ENCODE measurements around the gene RPL23. TPM values are rescaled to one million over a fixed set of nuclear protein-coding genes. Genes with fewer than 3 reads are reported as not detected.

Gene RPL23
- polyA plus RNA-seq, 1 experiment: 1,440 TPM

DNA sequence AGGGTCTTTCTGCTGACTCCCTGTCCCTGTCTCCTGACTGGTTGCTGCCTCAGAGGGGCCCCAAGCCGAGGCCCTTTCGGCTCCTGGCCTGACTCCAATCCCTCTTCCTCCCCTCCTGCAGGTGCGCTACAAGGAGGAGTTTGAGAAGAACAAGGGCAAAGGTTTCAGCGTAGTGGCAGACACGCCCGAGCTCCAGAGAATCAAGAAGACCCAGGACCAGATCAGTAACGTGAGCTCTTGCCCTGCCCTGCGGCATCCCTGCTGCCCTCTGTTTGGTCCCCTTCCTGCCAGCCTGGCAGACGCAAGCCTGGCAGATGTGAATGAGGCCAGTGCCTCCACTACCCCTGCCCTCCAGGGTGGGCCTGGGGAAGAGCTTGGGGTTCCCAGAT lies 44.8 kb upstream of the RPL23 start:
- H3K4me3 ChIP-seq (ENCODE audit: low read depth, low read length): no peak overlapping the region
- no peaks in the 10 kb centered on the region for H3K27me3 ChIP-seq (ENCODE audit: control insufficient read depth, insufficient read depth, low read length)
- DNase-seq (ENCODE audit: low read depth): no peak
- ChIA-PET POLR2A (no interaction called here), CTCF (interaction anchor here (1.2 to 1.3 kb wide), 2 partner anchors 25 to 85 kb away, joined by 3 read pairs; no protein-coding TSS in a partner anchor)
- TF ChIP-seq, protein P1, sequence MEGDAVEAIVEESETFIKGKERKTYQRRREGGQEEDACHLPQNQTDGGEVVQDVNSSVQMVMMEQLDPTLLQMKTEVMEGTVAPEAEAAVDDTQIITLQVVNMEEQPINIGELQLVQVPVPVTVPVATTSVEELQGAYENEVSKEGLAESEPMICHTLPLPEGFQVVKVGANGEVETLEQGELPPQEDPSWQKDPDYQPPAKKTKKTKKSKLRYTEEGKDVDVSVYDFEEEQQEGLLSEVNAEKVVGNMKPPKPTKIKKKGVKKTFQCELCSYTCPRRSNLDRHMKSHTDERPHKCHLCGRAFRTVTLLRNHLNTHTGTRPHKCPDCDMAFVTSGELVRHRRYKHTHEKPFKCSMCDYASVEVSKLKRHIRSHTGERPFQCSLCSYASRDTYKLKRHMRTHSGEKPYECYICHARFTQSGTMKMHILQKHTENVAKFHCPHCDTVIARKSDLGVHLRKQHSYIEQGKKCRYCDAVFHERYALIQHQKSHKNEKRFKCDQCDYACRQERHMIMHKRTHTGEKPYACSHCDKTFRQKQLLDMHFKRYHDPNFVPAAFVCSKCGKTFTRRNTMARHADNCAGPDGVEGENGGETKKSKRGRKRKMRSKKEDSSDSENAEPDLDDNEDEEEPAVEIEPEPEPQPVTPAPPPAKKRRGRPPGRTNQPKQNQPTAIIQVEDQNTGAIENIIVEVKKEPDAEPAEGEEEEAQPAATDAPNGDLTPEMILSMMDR (IDR thresholded peaks at IDR 0.05; ENCODE audit: insufficient read depth, low read depth, low read length): no peak
- peaks cover 52% of the 10 kb centered on the region for H3K36me3 ChIP-seq (ENCODE audit: control insufficient read depth, insufficient read depth, low read length)

DNA sequence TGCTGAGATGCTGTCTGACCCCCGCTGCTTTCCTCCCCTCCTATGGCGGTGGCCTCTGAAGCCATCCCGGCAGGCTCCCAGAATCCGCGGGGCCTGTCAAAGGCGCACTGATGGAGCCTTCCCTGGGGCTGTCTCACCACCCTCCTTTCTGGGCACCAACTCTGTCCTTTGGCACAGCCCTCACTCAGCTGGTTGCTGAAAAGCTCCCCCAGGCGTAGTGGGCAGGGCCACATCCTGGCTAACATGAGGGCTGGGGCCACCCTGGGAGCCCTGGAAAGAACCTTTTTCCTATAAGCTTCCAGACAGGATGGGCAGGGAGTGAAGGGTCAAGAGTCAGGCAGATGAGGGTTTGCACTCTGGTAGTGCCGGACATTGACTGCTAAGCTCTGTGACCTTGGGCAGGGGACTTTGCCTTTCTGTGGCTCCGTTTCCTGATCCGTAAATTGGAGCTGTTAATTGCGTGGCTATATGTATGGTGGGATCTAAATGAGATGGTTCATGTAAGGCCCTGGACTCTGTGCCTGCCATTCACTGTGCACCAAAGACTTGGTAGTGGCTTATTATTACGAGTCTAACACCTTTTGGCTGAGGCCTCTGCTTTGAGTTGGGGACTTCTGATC lies 44.3 kb upstream of the RPL23 start:
- ChIA-PET POLR2A (no interaction called here), CTCF (interaction anchor here (1.2 to 1.3 kb wide), 2 partner anchors 26 to 85 kb away, joined by 3 read pairs; no protein-coding TSS in a partner anchor)
- TF ChIP-seq, protein P1 (IDR thresholded peaks at IDR 0.05; ENCODE audit: insufficient read depth, low read depth, low read length): no peak
- DNase-seq (ENCODE audit: low read depth): no peak
- no peak overlapping the region for H3K4me3 ChIP-seq (ENCODE audit: low read depth, low read length)
- peaks cover 55% of the 10 kb centered on the region for H3K36me3 ChIP-seq (ENCODE audit: control insufficient read depth, insufficient read depth, low read length)
- no peaks in the 10 kb centered on the region for H3K27me3 ChIP-seq (ENCODE audit: control insufficient read depth, insufficient read depth, low read length)

DNA sequence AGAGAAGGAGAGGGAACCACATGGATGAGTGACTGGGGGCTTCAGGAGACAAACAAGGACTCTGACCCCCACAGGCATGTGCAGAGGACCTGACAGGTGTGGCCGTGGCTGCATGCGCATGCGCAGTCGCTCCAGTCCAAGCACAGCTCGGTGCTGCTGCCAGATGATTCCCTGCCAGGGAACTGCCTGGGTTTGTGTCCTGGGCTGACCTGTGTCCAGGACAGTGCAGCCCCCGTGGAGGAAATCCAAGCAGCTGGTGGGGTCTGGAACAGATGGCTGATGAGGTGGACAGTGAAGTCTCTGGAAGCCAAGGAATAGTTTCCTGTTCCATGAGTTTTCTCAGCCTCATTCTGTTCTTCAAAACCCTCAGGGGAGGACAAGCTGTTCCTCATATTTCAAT lies 43.7 kb upstream of the RPL23 start:
- ChIA-PET CTCF (interaction anchor here (1.2 to 1.3 kb wide), 2 partner anchors 26 to 86 kb away, joined by 3 read pairs; no protein-coding TSS in a partner anchor), POLR2A (no interaction called here)
- peaks cover 60% of the 10 kb centered on the region for H3K36me3 ChIP-seq (ENCODE audit: control insufficient read depth, insufficient read depth, low read length)
- TF ChIP-seq, protein P1 (IDR thresholded peaks at IDR 0.05; ENCODE audit: insufficient read depth, low read depth, low read length): no peak
- H3K27me3 ChIP-seq (ENCODE audit: control insufficient read depth, insufficient read depth, low read length): no peaks in the 10 kb centered on the region
- DNase-seq (ENCODE audit: low read depth): no peak
- no peak overlapping the region for H3K4me3 ChIP-seq (ENCODE audit: low read depth, low read length)

DNA sequence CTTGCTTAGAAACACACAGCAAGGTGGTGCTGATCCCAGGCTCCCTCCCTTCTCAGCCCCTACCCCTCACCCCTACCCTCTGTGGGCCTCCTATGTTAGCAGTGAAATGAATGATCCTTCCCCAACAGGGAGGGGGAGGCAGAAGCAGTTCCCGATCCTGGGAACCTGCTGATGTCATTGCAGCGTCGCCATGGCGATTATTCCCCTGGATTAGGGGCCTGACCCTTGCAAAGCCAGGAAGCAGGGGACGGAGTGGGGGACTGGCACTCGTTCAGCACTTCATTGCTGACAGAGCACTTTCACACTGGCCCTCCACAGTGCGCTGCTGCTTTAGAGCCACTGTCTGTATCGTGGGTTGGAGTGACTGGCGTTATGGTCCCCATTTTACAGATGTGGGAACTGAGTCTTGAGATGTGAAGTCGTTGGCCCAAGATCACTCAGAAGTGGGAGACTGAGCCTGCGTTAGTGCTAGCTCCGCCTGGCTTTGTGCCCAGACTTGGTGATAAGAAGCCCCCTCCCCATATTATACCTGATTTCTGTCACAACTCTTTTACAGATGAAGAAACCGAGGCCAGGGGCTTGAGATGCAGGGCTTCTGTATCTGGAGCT lies 42.9 kb upstream of the RPL23 start:
- TF ChIP-seq, protein P1 (IDR thresholded peaks at IDR 0.05; ENCODE audit: insufficient read depth, low read depth, low read length): no peak
- DNase-seq (ENCODE audit: low read depth): no peak
- H3K36me3 ChIP-seq (ENCODE audit: control insufficient read depth, insufficient read depth, low read length): peaks cover 65% of the 10 kb centered on the region
- ChIA-PET POLR2A (no interaction called here), CTCF (no interaction called here)
- no peaks in the 10 kb centered on the region for H3K27me3 ChIP-seq (ENCODE audit: control insufficient read depth, insufficient read depth, low read length)
- no peak overlapping the region for H3K4me3 ChIP-seq (ENCODE audit: low read depth, low read length)

DNA sequence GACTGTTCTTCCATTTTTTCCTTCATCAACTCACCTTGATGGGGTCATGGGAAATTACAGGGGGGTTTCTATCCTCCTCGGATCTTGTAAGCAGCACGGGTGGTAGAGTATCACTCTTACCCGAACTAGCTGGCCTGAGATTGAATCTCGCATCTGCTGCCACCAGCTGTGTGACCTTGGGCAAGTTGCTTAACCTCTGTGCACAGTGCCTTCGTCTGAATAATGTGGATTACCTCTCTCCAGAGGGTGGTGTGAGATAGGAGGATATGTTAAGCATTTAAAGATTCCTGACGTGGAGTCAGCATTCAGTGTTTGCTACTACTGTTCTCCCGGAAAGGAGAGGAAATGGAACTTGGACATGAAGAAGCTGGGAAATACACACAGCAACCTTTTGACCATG lies 40.8 kb upstream of the RPL23 start:
- no peak overlapping the region for H3K4me3 ChIP-seq (ENCODE audit: low read depth, low read length)
- TF ChIP-seq, protein P1 (IDR thresholded peaks at IDR 0.05; ENCODE audit: insufficient read depth, low read depth, low read length): no peak
- H3K36me3 ChIP-seq (ENCODE audit: control insufficient read depth, insufficient read depth, low read length): peaks cover 76% of the 10 kb centered on the region
- no peaks in the 10 kb centered on the region for H3K27me3 ChIP-seq (ENCODE audit: control insufficient read depth, insufficient read depth, low read length)
- POLR2A ChIA-PET: no interaction called here
- DNase-seq (ENCODE audit: low read depth): no peak
- CTCF ChIA-PET: interaction anchor here (0.6 kb wide), 2 partner anchors 124 to 259 kb away, joined by 3 read pairs; no protein-coding TSS in a partner anchor
